OCI-LY3 (cell line): Measurements from ENCODE around the gene YPEL3.

Experiments
- H2AFZ ChIP-seq: fragments of 200-600, 300-600 bp; shearing (Covaris generic); 2 replicates; pipeline ENCODE4 v1.6.0; 2014; ENCODE audit warnings: antibody characterized with exemption, low read depth, low read length
- H3K27ac ChIP-seq: fragments of 200-600, 300-600 bp; sonication (generic); 2 replicates; pipeline ENCODE4 v1.5.1; 2014; ENCODE audit warnings: mild to moderate bottlenecking, low read length, moderate library complexity, mixed read lengths
- H3K27me3 ChIP-seq: fragments of 200-600, 300-600 bp; sonication (generic); 2 replicates; pipeline ENCODE4 v1.6.1; 2014; ENCODE audit warnings: low read depth, low read length, mixed read lengths
- H3K36me3 ChIP-seq: fragments of 200-600, 300-600 bp; sonication (generic); replicated peaks from 2 replicates; pipeline ENCODE3; 2014; ENCODE audit warnings: low read depth, low read length, mixed read lengths
- H3K4me1 ChIP-seq: fragments of 300-600, 200-600 bp; sonication (generic); 2 replicates; pipeline ENCODE4 v1.6.1; 2014; ENCODE audit warnings: low read length, mixed read lengths
- H3K4me2 ChIP-seq: fragments of 200-600, 300-600 bp; sonication (generic); 2 replicates; pipeline ENCODE4 v1.6.1; 2014; ENCODE audit warnings: low read length, mixed read lengths
- H3K4me3 ChIP-seq: fragments of 300-600, 200-600 bp; sonication (generic); 2 replicates; pipeline ENCODE4 v1.5.1; 2014; ENCODE audit warnings: antibody characterized with exemption, mild to moderate bottlenecking, low read length, moderate library complexity
- H3K79me2 ChIP-seq: fragments of 300-600, 200-600 bp; shearing (Covaris generic); 2 replicates; pipeline ENCODE4 v1.6.1; 2014; ENCODE audit warnings: mild to moderate bottlenecking, low read length, mixed read lengths
- H3K9ac ChIP-seq: fragments of 300-600, 200-600 bp; shearing (Covaris generic); 2 replicates; pipeline ENCODE4 v1.6.0; 2014; ENCODE audit warnings: mild to moderate bottlenecking, low read length, moderate library complexity
- H3K9me3 ChIP-seq: fragments of 200-600, 300-600 bp; shearing (Covaris generic); 2 replicates; pipeline ENCODE4 v1.6.1; 2014; ENCODE audit warnings: low read length, mixed read lengths; ENCODE audit not compliant: insufficient read depth
- H4K20me1 ChIP-seq: fragments of 200-600, 300-600 bp; sonication (generic); 2 replicates; pipeline ENCODE4 v1.6.1; 2016; ENCODE audit warnings: low read length, mixed read lengths; ENCODE audit not compliant: insufficient read depth
- EZH2phosphoT487 ChIP-seq: fragments of 200-600 bp; shearing (Covaris generic); IDR thresholded peaks from 2 replicates; pipeline ENCODE4 v1.6.1; 2018; ENCODE audit warnings: antibody characterized with exemption, mixed run types, low read depth
- TF ChIP-seq, protein P1 (sequence below): fragments of 200-600, 300-600 bp; sonication (generic); IDR thresholded peaks from 2 replicates; pipeline ENCODE4 v1.5.1; 2014; ENCODE audit warnings: antibody characterized with exemption, low read length, low read depth

The YPEL3 gene

DNA sequence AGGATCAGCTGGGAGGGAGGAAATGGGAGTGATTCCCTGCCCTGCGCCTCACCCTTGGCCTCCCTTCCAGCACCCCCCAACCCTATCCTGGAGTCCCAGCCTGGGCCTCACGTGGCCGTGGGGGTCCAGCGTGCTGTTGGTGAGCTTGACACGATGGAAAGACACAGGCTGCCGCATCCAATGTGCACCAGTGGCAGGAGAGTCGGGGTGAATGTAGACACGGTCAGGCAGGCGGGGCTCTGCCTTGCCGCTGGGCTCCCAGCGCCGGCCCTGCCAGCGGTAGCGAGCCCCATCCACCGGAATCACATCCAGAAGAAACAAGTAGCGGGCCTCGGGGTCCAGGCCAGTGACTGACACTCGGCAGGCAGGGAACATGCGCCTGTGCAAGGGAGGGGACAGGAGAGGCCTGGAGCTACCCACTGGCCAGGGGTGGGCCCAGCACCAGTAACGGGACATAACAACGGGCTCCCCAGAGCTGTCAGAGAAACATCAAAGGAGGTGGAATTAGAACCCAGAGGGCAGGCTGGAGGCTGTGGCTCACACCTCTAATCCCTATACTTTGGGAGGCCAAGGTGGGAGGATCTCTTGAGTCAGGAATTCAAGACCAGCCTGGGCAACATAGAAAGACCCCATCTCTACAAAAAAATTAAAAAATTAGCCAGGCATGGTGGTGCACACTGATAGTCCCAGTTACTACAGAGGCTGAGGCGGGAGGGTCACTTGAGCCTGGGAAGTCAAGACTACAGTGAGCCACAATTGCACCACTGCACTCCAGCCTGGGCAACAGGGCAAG, 7.0 kb downstream of the YPEL3 start:
- no peak overlapping the region for H3K9ac ChIP-seq
- peaks cover 7% of the 10 kb centered on the region for H3K4me1 ChIP-seq
- no peak overlapping the region for H3K4me3 ChIP-seq
- H3K36me3 ChIP-seq = peaks cover 15% of the 10 kb centered on the region
- no peaks in the 10 kb centered on the region for H3K79me2 ChIP-seq
- H4K20me1 ChIP-seq = no peaks in the 10 kb centered on the region
- no peaks in the 10 kb centered on the region for H3K27me3 ChIP-seq
- H2AFZ ChIP-seq = no peak overlapping the region
- no peaks in the 10 kb centered on the region for H3K9me3 ChIP-seq
- no peak overlapping the region for H3K27ac ChIP-seq
- TF ChIP-seq EZH2phosphoT487 = no peak
- TF ChIP-seq, protein P1, sequence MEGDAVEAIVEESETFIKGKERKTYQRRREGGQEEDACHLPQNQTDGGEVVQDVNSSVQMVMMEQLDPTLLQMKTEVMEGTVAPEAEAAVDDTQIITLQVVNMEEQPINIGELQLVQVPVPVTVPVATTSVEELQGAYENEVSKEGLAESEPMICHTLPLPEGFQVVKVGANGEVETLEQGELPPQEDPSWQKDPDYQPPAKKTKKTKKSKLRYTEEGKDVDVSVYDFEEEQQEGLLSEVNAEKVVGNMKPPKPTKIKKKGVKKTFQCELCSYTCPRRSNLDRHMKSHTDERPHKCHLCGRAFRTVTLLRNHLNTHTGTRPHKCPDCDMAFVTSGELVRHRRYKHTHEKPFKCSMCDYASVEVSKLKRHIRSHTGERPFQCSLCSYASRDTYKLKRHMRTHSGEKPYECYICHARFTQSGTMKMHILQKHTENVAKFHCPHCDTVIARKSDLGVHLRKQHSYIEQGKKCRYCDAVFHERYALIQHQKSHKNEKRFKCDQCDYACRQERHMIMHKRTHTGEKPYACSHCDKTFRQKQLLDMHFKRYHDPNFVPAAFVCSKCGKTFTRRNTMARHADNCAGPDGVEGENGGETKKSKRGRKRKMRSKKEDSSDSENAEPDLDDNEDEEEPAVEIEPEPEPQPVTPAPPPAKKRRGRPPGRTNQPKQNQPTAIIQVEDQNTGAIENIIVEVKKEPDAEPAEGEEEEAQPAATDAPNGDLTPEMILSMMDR = no peak
- no peak overlapping the region for H3K4me2 ChIP-seq

DNA sequence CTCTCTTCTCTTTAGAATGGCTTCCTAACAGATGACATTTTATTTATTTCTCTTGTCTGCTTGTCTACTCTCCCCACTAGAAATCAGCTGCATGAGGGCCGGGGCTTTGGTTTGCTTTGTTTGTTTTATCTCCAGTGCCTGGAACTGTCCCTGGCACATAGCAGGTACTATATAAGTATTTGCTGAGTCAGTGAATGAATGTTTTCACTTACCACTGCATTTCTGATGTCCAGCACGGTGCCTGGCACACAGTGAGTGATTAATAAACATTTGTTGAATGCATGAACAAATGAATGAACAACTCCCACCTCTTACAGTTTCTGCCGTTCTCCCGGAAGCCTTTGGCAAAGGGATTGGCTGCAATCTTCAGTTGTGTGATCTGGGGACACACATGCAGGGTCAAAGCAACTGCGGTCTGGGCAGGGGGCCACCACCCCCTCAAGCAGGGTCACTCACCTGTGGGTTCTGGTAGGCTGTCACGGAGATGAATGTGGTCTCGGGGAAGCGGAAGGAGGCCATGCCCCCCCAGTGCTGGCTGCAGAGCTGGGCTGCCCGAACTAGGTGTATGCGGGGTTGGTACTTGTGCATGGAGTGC, 7.7 kb downstream of the YPEL3 start:
- Histone ChIP-seq H3K36me3 (peaks cover 22% of the 10 kb centered on the region), H4K20me1 (no peaks in the 10 kb centered on the region), H3K27me3 (no peaks in the 10 kb centered on the region), H3K9me3 (no peaks in the 10 kb centered on the region), H3K4me3 (no peak overlapping the region), H3K9ac (no peak overlapping the region), H3K27ac (no peak overlapping the region), H3K4me2 (no peak overlapping the region), H3K4me1 (peaks cover 7% of the 10 kb centered on the region), H3K79me2 (no peaks in the 10 kb centered on the region), H2AFZ (no peak overlapping the region)
- TF ChIP-seq EZH2phosphoT487 = no peak
- TF ChIP-seq, protein P1 = no peak

DNA sequence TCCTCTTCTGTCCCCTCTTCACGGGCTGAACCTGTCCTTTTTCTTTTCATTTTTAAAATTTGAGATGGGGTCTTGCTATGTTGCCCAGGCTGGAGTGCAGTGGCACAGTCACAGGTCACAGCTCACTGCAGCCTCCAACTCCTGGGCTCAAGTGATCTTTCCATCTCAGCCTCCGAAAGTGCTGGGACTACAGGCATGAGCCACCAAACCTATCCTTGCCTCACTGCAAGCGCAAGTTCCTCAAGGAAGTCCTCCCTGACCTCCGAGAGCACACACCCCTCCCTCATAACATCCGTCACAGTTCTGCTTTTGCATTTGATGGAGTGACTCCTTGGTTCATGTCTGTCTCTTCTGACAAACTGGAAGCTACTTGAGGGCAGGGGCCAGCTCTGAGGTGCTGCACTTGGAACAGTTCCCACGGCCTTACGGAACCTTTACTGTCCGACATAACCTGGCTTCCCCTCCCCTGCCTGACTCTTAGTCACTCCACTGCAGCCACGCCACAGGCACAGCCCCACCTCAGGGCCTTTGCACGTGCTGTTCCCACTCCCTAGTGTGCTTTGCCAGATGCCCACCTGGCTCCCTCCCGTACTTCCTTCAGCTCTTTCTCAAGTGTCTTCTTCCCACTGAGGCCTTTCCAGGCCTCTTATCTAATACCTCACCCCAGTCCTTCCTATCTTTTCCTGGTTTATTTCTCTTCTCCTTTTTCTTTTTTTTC, 8.7 kb downstream of the YPEL3 start:
- Histone ChIP-seq H3K4me1 (no peaks in the 10 kb centered on the region; the same call in 1 of the 2 replicates), H3K27me3 (no peaks in the 10 kb centered on the region), H3K36me3 (peaks cover 31% of the 10 kb centered on the region), H3K27ac (no peak overlapping the region), H3K9ac (no peak overlapping the region), H3K9me3 (no peaks in the 10 kb centered on the region), H2AFZ (no peak overlapping the region), H3K4me2 (no peak overlapping the region), H4K20me1 (no peaks in the 10 kb centered on the region), H3K79me2 (no peaks in the 10 kb centered on the region), H3K4me3 (no peak overlapping the region)
- no peak for TF ChIP-seq EZH2phosphoT487
- TF ChIP-seq, protein P1 = no peak
